Stimulated activated CD8-positive, alpha-beta memory T cell treated with anti-CD3 and anti-CD28 coated beads, Interleukin-4, amount 100 ng/mL, for 48 hours (primary cell): ENCODE measurements around the gene FANCD2OS.
"Not testable (repeated sequence)": the region's sequence is repeated elsewhere in the genome, so short reads cannot be mapped to it uniquely, and the experiment has no call there.

Experiments
- DNase-seq: peaks from one replicate; pipeline ENCODE4 v3.0.0-alpha.2; 2020

FANCD2OS gene, protein sequence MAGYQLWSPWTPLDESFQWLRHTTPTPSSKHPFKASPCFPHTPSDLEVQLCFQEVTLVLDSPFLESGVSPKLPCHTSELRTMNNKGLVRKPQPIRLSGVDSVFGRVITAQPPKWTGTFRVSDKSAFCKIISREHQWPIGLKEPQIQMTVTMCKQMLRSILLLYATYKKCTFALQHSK

GRCh38 chr3:10108091-10108490 is at the start of gene FANCD2OS:
TSS of gene FANCD2OS (minus strand) at chr3:10108255. CDS start at chr3:10104774, 3,481 bp downstream.
- no peak for DNase-seq

- no peak for DNase-seq
Observed at GRCh38 chr3:10157031-10157430, 49.0 kb upstream of the FANCD2OS start.

DNA sequence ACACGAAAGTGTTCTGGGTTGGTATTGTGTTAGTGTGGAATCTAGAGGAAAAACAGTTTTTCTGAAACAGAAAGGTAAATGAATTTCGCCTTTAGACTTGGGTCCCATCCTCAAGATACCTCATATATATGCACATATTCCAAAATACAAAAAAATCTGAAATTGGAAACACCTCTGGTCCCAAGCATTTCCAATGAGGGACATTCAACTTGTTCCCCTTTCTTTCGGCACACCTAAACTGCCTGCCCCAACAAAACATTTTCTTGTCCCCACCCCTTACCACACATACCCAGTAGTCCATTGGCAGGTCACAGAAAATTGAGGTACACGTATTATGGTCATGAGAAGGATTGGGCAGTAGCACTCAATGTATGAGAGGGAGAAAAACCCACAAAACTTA is 47.6 kb upstream of the FANCD2OS start:
- no peak for DNase-seq

DNA sequence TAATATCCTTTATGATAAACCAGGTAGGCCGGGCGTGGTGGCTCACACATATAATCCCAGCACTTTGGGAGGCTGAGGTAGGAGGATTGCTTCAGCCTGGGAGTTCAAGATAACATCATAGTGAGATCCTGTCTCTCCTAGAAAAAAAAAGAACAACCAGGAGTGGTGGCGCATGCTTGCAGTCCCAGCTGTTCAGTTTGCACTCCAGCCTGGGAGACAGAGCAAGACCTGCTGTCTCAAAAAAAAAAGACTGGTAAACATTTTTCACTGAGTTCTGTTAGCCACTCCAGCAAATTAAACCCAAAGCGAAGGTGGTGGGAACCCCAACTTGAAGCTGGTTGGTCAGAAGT is 47.0 kb upstream of the FANCD2OS start:
- DNase-seq, result no peak

DNA sequence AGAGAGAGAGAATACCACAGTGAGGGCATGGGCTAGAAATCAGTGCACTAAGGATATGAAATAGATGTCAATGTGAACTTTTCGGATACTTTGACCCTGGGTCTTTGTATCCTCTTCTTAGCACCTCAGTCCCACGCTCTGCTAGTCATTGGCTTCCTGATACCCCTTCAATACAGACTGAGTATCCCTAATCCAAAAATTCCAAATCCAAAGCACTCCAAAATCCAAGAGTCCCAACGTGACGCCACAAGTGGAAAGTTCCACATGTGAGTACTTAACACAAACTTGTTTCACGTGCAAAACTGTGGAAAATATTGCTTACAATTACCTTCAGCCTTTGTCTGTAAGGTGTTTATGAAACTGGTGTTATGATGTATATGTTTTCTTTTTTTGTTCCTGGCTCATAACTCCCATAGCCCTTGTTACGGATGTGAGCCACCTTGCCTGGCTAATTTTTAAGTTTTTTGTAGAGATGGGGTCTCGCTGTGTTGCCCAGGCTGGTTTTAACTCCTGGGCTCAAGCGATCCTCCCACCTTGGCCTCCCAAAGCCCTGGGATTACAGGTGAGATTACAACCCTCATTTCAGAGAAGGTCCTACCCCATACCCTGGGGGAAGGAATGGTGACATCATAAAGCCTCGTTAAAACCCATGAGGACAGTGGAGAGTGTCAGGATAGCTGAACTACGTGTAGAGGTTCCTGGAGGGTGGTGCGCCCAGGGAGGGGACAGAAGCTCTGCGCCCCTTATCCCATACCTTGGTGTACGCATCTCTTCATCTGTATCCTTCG is 46.5 kb upstream of the FANCD2OS start:
- DNase-seq, result no peak

GRCh38 chr3:10150987-10151386 is 42.9 kb upstream of the FANCD2OS start:
- no peak for DNase-seq

DNA sequence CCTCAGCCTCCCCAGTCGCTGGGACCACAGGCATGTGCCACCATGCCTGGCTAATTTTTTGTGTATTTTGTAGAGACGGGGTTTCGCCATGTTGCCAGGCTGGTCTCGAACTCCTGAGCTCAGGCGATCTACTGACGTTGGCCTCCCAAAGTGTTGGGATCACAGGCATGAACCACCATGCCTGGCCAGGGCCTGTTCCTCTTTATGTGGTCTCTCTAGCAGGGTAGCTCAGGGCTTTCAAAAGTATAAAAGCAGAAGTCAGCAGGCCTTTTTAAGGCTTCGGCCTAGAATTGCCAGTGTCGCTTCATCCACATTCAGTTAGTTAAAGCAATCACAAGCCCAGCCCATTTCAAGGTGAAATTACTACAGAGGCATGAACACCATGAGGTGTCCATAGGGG is 41.2 kb upstream of the FANCD2OS start:
- DNase-seq, result no peak

GRCh38 chr3:10145685-10146084 is 37.6 kb upstream of the FANCD2OS start:
- no peak for DNase-seq

- DNase-seq, result no peak
Observed at GRCh38 chr3:10142707-10143560, 34.9 kb upstream of the FANCD2OS start.

- DNase-seq, result no peak
Observed at GRCh38 chr3:10140996-10141546, 33.0 kb upstream of the FANCD2OS start.

DNA sequence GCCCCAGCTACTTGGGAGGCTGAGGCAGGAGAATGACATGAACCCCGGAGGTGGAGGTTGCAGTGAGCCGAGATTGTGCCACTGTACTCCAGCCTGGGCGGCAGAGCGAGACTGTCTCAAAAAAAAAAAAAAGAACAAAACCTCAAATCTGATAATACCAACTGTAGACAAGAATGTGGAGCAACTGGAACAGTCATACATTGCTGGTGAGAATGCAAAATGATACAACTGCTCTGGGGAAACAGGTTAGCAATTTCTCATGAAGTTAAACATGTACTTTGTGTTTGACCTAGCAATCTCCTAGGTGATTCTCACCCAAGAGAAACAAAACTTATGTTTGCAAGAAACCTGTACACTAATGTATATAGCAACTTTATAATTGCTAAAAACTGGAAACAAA is 29.1 kb upstream of the FANCD2OS start:
- no peak for DNase-seq

GRCh38 chr3:10136426-10137005 is 28.5 kb upstream of the FANCD2OS start:
- no peak for DNase-seq

GRCh38 chr3:10135872-10136271 is 27.8 kb upstream of the FANCD2OS start:
- DNase-seq, result not testable (repeated sequence)

DNA sequence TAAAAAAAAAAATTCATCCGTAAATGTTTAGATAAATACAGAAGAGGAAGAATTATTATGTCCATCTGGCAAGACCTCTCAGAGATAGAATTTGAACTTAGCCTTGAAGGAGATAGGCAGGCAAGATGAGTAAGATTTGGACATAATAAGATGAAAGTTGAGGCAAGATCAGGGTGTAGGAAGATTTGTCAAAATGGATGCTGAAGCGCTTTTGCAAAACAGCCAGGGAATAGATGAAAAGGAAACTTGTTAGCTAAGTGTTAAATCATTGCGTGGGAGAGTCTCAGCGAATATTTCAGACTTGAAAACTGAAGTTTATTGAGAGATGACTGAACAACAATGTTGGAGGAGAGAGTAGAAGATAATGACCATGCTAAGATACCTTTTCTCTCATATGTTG is 14.7 kb upstream of the FANCD2OS start:
- no peak for DNase-seq

DNA sequence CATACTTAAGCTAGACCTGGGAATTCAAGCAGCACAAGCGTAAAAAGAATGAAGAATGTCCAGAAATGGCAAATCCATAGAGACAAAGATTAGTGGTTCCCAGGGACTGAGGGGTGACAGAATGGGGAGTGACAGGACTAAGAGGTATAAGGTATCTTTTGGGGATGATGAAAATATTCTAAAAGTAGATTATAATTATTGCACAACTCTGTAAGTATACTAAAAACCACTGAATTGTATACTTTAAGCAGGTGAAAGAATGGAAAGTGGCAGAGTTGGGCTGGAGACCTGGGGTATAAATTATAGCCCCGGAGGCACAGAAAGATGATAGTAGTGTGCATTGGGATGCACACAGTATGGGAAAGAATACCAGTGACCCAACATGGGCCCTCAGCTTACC is 13.0 kb upstream of the FANCD2OS start:
- no peak for DNase-seq

- no peak for DNase-seq
Observed at GRCh38 chr3:10119376-10119775, 11.3 kb upstream of the FANCD2OS start.

DNA sequence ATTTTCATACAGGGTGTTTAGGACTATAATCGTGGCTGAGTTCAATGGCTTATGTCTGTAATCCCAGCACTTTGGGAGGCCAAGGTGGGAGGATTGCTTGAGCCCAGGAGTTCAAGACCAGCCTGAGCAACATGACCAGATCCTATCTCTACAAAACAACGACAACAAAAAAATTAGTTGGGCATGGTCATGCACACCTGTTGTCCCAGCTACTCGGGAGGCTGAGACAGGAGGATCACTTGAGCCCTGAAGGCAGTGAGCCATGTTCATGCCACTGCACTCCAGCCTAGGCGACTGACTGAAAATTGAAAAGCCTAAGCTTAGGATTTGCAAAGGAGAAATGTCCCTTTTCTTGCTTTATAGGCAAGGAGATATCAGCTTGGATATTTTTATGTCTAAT is 8.9 kb upstream of the FANCD2OS start:
- no peak for DNase-seq

DNA sequence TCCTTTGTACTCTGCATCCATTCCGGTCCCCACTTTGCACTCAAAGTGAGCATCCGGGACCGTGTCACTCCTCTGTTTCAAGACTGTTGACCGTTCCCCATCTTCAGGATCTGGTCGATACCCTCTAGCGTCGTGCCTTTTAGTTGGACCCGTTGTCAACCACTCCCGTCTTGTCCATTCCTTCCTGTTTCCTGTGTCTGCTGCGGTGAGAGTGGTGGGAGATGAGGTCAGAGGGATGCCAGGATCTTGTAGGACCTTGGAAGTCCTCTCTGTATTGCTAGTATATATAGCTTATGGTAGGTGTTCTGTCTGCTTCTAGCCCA is 8.0 kb upstream of the FANCD2OS start:
- no peak for DNase-seq

DNA sequence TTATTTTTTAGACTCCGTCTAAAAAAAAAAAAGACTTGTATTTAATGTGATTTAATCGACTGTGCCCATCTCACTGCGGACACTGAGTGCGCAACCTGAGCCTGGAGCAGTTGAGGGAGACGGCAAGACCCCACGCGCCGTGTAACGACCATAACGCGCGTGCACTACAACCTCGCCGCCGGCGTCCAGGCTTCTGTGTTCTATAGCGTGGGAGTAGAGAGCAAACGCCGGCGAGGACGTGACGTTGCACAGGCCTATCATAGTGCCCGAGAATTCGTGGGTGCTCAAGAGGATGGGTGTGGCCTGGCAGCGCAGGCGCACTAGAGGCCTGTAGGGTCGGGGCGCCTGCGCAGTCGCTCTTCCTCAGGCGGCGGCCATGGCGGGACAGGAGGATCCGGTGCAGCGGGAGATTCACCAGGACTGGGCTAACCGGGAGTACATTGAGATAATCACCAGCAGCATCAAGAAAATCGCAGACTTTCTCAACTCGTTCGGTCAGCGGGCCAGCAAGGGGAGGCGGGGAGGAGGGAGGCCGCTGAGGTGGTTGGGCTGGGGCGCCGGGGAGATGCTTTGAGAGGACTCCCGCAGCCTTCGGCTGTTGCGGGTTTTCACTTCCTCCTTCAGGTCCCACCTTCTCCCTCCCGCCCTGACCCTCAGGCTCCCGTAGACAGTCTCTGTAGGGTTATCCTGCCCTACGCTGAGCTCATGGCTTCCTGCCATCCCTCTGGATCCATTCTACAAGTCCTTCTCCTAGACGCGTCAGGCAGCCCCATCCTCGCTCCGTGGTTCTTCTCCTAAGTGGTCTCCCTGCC is 7.5 kb upstream of the FANCD2OS start, which contains the start of gene BRK1:
Gene BRK1 (plus strand): TSS at position 350 of the 812 bp plus-strand sequence. CDS start 27 bp downstream, at position 377.
- DNase-seq, result peak; percentile 95

DNA sequence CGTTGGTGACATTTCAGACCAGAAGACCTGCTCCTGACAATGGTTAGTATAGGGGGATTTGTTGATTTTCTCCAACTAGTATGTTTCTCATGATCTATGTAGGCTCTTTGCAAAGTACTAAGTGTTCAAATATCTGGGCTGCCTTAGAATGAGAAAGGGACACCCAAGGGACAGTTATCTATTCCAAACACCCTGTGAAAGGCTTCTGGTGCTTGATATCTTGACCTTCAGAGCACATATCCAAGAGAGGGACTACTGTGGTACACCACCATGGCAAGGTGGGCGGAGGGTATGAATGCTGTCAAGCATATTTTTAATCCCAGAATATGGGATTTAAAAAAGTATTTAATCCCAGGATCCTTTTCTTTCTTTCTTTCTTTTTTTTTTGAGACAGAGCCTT is 1.1 kb downstream of the FANCD2OS start:
- DNase-seq, result no peak

- DNase-seq, result no peak
Observed at GRCh38 chr3:10099041-10099440, 9.0 kb downstream of the FANCD2OS start.

- no peak for DNase-seq
Observed at GRCh38 chr3:10093678-10094077, 14.4 kb downstream of the FANCD2OS start.
